ENCODE measurements around the gene ATG14.
"Not testable (repeated sequence)": the region's sequence is repeated elsewhere in the genome, so short reads cannot be mapped to it uniquely, and the experiment has no call there.

The ATG14 gene

GRCh38 chr14:55411426-55412389 is at the start of gene ATG14:
Gene ATG14 (minus strand): TSS chr14:55411830. CDS start chr14:55411822, 8 bp downstream.
- peak; percentile 73 for DNase-seq

- DNase-seq = no peak
These were observed 47.3 kb upstream of the ATG14 start for GRCh38 chr14:55458800-55459515.

GRCh38 chr14:55457496-55457895 is 45.9 kb upstream of the ATG14 start:
- DNase-seq = no peak

GRCh38 chr14:55456411-55456810 is 44.8 kb upstream of the ATG14 start:
- DNase-seq = not testable (repeated sequence)

GRCh38 chr14:55454264-55455002 is 42.8 kb upstream of the ATG14 start:
- DNase-seq = peak; percentile 61

GRCh38 chr14:55451950-55452349 is 40.3 kb upstream of the ATG14 start:
- no peak for DNase-seq

- DNase-seq = no peak
These were observed 39.8 kb upstream of the ATG14 start for GRCh38 chr14:55451398-55451797.

- no peak for DNase-seq
These were observed 39.4 kb upstream of the ATG14 start for GRCh38 chr14:55450987-55451386.

- DNase-seq = no peak
These were observed 38.9 kb upstream of the ATG14 start for GRCh38 chr14:55450539-55450938.

- no peak for DNase-seq
These were observed 38.5 kb upstream of the ATG14 start for GRCh38 chr14:55450124-55450523.

- no peak for DNase-seq
These were observed 37.5 kb upstream of the ATG14 start for GRCh38 chr14:55449116-55449515.

GRCh38 chr14:55448141-55448614 is 36.5 kb upstream of the ATG14 start:
- DNase-seq = no peak

- DNase-seq = no peak
These were observed 35.2 kb upstream of the ATG14 start for GRCh38 chr14:55446833-55447232.

GRCh38 chr14:55446127-55446736 is 34.6 kb upstream of the ATG14 start:
- peak; percentile 67 for DNase-seq

GRCh38 chr14:55441286-55441685 is 29.7 kb upstream of the ATG14 start:
- DNase-seq = no peak

- DNase-seq = no peak
These were observed 28.8 kb upstream of the ATG14 start, which contains the start of gene TBPL2 for GRCh38 chr14:55440385-55440784. Gene TBPL2 (minus strand): TSS chr14:55440616. CDS start chr14:55440449, 167 bp downstream.

- DNase-seq = peak; percentile 58
These were observed 26.5 kb upstream of the ATG14 start for GRCh38 chr14:55438066-55438683.

GRCh38 chr14:55436931-55437330 is 25.3 kb upstream of the ATG14 start:
- DNase-seq = no peak

- no peak for DNase-seq
These were observed 24.9 kb upstream of the ATG14 start for GRCh38 chr14:55436519-55436918.

GRCh38 chr14:55434805-55435174 is 23.2 kb upstream of the ATG14 start:
- no peak for DNase-seq

GRCh38 chr14:55433880-55434804 is 22.5 kb upstream of the ATG14 start:
- no peak for DNase-seq
